Inflammatory macrophage treated with lipopolysaccharide for 4 hours (primary cell): ENCODE data around the gene GCHFR.
A peak's percentile ranks its signal among the peaks of the same experiment; 100 is the strongest.

Source experiments
- DNase-seq: peaks from one replicate; pipeline ENCODE4 v3.0.0-alpha.2; 2020

The GCHFR gene

DNA sequence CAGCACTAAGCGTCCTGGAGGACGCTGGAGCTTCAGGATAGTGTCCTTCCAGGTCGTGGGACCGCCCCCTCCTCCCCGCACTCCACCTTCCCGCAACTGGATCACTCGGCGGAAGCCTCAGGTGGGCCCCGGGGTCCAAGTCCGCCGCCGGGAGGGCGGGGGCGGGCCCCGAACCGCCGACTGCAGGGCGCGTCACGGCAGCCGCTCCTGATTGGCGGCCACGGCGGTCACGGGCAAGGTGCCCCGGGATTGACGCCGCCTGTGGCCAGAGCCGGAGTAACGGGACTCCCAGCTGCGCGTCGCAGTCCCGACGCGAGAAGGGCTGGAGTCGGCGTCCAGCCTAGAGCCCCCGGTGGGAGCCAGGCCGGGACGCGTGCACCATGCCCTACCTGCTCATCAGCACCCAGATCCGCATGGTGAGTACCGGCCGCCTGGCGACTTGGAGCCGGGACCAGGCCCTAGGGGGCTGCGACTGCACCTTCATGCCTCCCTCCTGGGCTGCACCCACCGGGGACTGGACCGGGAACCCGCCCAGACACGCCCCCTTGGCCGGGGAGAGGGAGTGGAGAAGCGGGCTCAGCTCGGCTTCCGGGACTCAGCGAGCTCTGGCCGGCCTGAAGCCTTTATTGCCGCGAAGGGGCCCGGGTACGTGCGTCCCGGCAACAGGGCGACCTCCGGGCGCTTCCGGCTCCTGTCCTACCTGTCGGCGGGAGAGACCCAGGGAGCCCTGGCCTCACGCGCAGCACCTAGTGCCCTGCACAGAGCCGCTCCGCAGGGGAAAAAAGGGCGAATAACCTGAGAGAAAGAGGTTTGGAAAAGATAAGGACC lies at the start of gene GCHFR:
TSS of gene GCHFR (plus strand) at position 268 of the 828 bp plus-strand sequence. CDS start at position 381, 113 bp downstream.
- peak; percentile 78 for DNase-seq

DNA sequence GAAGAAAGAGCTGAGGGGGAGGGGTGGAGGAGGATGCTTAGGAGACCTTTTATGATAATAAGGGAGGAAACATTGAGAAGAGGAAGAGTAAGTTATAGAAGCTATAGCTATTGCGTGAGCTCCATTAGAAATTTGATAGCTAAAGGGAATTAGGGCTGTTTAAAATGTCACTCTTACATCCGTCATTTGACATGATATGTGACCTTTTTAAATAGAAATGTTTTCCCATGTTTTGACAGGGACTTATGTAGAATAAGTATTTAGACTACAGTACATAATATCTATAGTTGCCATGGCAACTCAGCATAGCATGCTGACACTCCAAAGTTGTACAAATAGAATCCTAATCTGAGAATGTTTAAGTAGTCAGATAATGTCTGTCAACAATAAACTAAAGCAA lies 49.7 kb upstream of the GCHFR start:
- no peak for DNase-seq

DNA sequence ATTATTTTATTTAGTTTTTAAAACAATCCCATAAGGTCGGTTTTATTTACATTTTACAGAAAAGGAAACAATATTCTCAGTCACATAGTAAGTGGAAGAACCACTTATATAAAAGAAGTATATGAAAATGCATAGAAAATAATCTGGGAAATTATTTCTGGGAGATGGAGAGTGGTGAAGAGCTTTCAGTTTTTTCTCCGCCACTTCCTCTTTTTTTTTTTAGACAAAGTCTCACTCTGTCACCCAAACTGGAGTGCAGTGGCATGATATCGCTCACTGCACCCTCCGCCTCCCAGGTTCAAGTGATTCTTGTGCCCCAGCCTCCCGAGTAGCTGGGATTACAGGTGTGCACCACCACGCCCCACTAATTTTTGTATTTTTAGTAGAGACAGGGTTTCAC lies 47.7 kb upstream of the GCHFR start:
- no peak for DNase-seq

DNA sequence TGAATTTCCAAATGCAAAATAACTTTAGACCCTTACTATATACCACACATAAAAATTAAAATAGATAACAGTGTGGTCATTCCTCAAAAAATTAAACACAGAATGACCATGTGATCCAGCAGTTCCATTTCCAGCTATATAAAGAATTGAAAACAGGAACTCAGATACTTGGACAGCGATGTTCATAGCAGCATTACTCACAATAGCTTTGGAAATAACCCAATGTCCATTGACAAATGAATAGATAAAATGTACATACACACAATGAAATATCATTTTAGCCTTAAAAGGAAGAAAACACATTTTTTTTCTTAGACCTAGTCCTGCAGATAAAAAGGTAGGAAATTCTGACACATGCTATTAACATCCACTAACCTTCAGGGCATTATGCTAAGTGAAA lies 42.2 kb upstream of the GCHFR start:
- peak; percentile 56 for DNase-seq

DNA sequence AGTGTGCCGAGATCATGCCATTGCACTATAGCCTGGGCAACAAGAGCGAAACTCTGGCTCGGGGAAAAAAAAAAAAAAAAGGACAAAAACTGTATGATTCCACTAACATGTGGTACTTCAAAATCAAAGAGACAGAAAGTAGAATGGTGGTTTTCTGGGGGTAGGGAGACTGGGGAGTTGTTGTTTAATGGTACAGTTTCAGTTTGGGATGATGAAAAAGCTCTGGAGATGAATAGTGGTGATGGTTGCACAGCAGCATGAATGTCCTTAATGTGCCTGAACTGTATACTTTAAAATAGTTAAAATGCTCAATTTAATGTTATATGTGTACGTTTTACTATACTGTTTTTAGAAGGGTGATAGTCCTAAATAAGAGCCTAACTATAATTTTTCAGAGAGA lies 41.5 kb upstream of the GCHFR start:
- DNase-seq, result no peak

- peak; percentile 52 for DNase-seq
Measured at GRCh38 chr15:40722934-40723333, 40.9 kb upstream of the GCHFR start.

DNA sequence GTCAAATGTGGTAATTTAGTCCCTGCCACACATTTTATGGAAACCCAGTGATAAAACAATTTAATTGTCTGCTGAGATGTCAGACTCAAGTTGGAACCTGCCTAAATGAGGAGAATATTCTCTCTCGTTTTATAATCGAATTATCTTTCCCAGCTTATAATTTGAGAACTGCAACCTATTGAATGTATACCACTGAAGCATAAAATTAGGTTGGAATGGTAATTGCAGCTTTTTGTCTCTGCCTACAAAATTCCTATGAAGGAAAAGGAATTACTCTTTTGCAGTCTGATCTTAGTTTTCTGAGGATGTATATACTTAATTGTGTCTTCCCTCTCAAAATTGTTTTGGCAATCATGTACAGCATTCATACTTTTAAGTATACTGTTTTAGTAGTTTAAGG lies 39.9 kb upstream of the GCHFR start:
- no peak for DNase-seq

DNA sequence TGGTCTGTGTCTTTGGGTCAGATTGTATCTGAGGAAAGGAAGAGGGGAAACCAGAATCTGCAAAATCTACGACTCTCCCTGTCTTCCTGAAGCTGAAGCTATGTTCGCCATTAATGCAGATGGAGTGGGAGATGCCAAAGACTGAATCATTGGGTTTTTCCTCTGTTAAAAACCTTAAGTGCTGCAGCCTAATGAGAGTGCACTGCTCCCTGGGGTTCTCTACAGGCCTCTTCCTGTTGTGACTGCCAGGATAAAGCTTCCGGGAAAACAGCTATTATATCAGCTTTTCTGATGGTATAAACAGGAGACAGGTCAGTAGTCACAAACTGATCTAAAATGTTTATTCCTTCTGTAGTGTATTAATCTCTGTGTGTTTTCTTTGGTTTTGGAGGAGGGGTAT lies 32.8 kb upstream of the GCHFR start:
- DNase-seq, result no peak

DNA sequence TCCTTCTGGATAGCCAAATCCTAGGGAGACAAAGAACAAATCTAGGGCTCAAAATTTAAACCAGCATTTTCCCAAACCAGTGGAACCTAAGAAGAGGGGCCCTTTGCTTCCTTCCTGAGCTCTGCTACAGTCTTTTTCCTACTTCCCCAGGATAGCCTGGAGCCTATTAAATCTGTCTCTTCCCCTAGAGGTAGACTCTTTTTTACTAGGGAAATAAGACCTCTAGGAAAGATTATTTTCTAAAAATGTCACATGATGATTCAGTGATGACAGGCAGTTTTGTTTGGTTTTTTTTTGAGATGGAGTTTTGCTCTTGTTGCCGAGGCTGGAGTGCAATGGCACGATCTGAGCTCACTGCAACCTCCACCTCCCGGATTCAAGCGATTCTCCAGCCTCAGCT lies 27.3 kb upstream of the GCHFR start:
- no peak for DNase-seq

DNA sequence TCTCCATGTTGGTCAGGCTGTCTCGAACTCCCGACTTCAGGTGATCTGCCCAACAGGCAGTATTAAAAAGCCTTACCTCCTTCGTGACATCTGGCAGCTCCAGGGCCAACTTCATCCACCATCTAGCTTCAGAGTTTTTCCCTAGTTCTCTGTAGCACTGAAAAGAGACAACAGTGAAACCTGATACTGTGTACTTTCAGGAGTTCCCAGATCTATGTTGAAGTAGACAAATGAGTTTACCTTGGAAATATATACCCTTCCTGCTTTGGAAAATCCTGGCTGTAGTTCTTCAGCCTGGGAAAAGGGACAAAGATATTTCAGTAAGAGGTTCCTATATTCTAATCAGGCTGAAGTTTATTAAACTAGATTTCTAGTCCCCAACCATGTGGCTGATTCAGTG lies 26.8 kb upstream of the GCHFR start:
- DNase-seq, result no peak

GRCh38 chr15:40739047-40739446 lies 24.8 kb upstream of the GCHFR start:
- no peak for DNase-seq

- no peak for DNase-seq
Measured at GRCh38 chr15:40739854-40740253, 24.0 kb upstream of the GCHFR start.

DNA sequence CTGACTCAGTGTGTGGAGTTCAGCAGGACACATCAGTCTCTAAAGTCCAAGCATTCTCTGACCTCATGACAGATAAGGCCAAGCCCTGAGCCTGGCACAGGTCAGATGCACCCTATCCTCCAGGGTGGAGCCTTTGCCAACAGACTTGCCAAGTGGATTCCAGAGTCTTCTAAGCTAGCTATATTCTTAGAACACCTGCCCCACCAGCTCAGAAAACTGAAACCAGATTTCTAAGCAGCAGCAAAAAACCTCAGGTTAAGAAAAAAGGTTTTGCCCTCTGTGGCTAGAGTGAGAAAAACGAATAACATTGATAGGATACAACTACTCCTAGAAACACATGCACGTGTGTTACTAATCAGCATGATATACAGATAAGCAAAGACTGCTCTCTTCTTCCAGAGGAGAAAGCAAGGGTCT lies 20.4 kb upstream of the GCHFR start:
- DNase-seq, result no peak

- peak; percentile 99 for DNase-seq
Measured at GRCh38 chr15:40743921-40744814, 19.7 kb upstream of the GCHFR start.

- no peak for DNase-seq
Measured at GRCh38 chr15:40744815-40745152, 19.1 kb upstream of the GCHFR start.

DNA sequence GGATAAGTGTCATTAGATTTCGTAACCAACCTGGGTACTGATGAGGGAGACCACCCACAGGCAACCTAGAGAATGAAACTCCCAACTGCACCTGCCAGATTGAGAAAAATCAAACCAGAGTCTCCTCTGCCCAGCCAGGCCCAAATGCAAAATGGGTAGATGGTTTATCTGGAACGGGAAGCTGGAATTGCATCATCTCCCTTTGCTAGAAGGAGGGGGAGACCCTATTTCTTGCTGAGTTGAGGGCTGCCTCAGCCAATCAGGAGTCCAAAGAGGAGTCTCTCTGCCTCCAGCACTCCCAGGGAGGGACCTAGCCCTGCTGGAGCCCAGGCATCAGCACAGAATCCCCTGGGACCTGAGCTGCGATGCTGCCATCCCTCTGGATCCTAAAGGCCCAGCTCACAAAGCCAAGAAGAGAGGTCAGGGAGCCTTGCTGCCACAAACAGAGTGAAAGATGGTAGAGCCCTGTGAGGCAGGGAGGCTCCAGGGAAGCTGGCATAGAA lies 16.9 kb upstream of the GCHFR start:
- DNase-seq, result peak; percentile 74

- DNase-seq, result peak; percentile 80
Measured at GRCh38 chr15:40747685-40748631, 15.9 kb upstream of the GCHFR start.

- no peak for DNase-seq
Measured at GRCh38 chr15:40749151-40749630, 14.7 kb upstream of the GCHFR start.

DNA sequence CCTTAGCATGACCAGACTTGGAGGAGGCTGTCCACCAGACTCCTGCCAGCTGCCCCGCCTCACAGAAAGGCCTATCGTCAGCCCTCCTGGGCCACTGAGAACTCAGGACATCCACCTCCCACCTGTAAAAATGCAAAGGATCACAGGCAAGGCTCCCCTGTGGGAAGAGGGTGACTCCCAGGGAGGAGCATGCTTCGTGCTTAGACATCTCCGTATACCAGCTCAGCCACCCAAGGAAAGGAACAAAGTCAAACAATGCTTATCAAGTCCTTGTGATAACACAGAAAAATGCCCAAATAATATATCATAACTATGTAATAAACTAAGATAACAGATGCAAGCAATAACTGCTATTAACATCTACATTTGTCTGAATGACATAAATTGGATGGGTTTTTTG lies 13.0 kb upstream of the GCHFR start:
- DNase-seq, result no peak

- DNase-seq, result no peak
Measured at GRCh38 chr15:40751745-40752144, 12.1 kb upstream of the GCHFR start.

- DNase-seq, result no peak
Measured at GRCh38 chr15:40754574-40754882, 9.3 kb upstream of the GCHFR start.

DNA sequence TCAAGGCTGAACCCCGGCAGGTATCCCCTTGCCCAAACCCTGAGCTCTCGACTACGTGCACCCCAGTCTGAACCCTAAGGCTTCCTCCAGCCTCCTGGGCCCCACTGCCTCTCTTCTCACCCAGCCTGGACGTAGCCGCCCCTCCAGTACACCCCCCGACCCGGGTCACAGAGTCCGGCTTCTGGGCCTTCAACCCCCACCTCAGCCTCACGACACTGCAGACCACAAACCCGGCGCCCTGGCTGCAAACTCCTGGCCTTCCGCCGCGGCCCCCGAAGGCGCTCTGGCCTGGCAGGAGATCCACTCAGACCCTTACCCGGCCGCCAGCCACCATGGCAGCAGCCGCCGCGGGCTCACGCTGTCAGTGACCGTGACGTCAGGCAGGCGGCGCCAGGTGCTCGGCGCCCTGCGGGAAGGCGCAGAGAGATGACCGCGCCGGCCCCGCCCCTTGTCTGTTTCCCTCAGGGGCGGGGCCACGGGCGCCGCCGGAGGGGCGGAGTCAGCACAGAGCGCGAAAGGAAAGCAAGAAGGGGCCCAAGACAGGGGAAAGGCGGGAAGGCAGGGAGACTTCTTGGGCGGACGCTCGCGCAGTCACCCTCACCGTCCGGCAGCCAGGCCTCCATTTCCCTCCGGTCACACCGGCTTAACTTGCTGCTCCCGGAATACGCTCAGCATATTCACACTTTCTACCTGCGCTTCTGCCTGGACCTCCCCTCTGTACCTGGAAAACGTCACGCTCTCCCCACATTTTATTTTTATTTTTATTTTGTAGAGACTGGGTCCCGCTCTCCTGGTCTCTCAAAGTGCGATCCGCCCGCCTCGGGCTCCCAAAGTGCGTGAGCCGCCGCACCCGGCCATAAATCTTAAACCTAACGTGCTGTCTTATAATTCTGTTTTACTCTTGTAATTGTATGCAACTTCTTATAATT lies 8.7 kb upstream of the GCHFR start, which contains the start of gene RMDN3:
TSS of gene RMDN3 (minus strand) at position 372 of the 929 bp plus-strand sequence. CDS start 471 bp downstream, outside the sequence.
- DNase-seq, result peak; percentile 95
